ENCODE data around the gene FAM20B. TPM values are rescaled to one million over a fixed set of nuclear protein-coding genes. Genes with fewer than 3 reads are reported as not detected.

FAM20B gene
- total RNA-seq, 2 donors from 2014 or later: 47.7 to 52.4 TPM

GRCh38 chr1:179105393-179105792 is 79.7 kb downstream of the FAM20B start:
- no peaks in the 10 kb centered on the region for H3K9me3 Mint-ChIP-seq
- no peak overlapping the region for H3K9ac ChIP-seq (ENCODE audit: extremely low read depth, low read length, poor library complexity, severe bottlenecking)
- peaks cover 31% of the 10 kb centered on the region for H3K36me3 Mint-ChIP-seq (ENCODE audit: low read depth)
- no peaks in the 10 kb centered on the region for H3K27me3 Mint-ChIP-seq (ENCODE audit: insufficient read depth)
- H3K27ac Mint-ChIP-seq: no peak overlapping the region
- H3K4me3 ChIP-seq (ENCODE audit: low read length): no peak overlapping the region
- H3K27me3 ChIP-seq (ENCODE audit: control insufficient read depth, insufficient read depth, low read length, poor library complexity, severe bottlenecking): no peaks in the 10 kb centered on the region
- peaks cover 47% of the 10 kb centered on the region for H3K36me3 ChIP-seq (ENCODE audit: control insufficient read depth, insufficient read depth, low read length)
- TF ChIP-seq, protein P1, sequence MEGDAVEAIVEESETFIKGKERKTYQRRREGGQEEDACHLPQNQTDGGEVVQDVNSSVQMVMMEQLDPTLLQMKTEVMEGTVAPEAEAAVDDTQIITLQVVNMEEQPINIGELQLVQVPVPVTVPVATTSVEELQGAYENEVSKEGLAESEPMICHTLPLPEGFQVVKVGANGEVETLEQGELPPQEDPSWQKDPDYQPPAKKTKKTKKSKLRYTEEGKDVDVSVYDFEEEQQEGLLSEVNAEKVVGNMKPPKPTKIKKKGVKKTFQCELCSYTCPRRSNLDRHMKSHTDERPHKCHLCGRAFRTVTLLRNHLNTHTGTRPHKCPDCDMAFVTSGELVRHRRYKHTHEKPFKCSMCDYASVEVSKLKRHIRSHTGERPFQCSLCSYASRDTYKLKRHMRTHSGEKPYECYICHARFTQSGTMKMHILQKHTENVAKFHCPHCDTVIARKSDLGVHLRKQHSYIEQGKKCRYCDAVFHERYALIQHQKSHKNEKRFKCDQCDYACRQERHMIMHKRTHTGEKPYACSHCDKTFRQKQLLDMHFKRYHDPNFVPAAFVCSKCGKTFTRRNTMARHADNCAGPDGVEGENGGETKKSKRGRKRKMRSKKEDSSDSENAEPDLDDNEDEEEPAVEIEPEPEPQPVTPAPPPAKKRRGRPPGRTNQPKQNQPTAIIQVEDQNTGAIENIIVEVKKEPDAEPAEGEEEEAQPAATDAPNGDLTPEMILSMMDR (conservative IDR thresholded peaks at IDR 0.05): peak; percentile 88
- no peak overlapping the region for H3K4me3 Mint-ChIP-seq
- H3K27ac ChIP-seq (ENCODE audit: low read depth, low read length): no peak overlapping the region
- H3K4me1 ChIP-seq (ENCODE audit: control insufficient read depth, insufficient read depth, low read length): no peaks in the 10 kb centered on the region
- H3K9me3 ChIP-seq (ENCODE audit: control insufficient read depth, low read length): no peaks in the 10 kb centered on the region
- WGBS, 2 experiments (ENCODE audit: insufficient coverage in 1 of 2, insufficient read length in 1 of 2): 41 to 58% methylated on average over 4 to 7 of the region's 7 CpGs
- DNase-seq: peak; percentile 89
- peaks cover 9% of the 10 kb centered on the region for H3K4me1 Mint-ChIP-seq

GRCh38 chr1:179107706-179108629 is 82.3 kb downstream of the FAM20B start:
- peaks cover 9% of the 10 kb centered on the region for H3K4me1 Mint-ChIP-seq
- no peak overlapping the region for H3K27ac ChIP-seq (ENCODE audit: low read depth, low read length)
- TF ChIP-seq, protein P1 (conservative IDR thresholded peaks at IDR 0.05): no peak
- no peak overlapping the region for H3K4me3 Mint-ChIP-seq
- no peaks in the 10 kb centered on the region for H3K27me3 Mint-ChIP-seq (ENCODE audit: insufficient read depth)
- H3K27ac Mint-ChIP-seq: no peak overlapping the region
- no peaks in the 10 kb centered on the region for H3K27me3 ChIP-seq (ENCODE audit: control insufficient read depth, insufficient read depth, low read length, poor library complexity, severe bottlenecking)
- DNase-seq: no peak
- peaks cover 55% of the 10 kb centered on the region for H3K36me3 ChIP-seq (ENCODE audit: control insufficient read depth, insufficient read depth, low read length)
- no peaks in the 10 kb centered on the region for H3K9me3 ChIP-seq (ENCODE audit: control insufficient read depth, low read length)
- H3K9me3 Mint-ChIP-seq: no peaks in the 10 kb centered on the region
- H3K4me1 ChIP-seq (ENCODE audit: control insufficient read depth, insufficient read depth, low read length): no peaks in the 10 kb centered on the region
- peaks cover 30% of the 10 kb centered on the region for H3K36me3 Mint-ChIP-seq (ENCODE audit: low read depth)
- H3K9ac ChIP-seq (ENCODE audit: extremely low read depth, low read length, poor library complexity, severe bottlenecking): no peak overlapping the region
- no peak overlapping the region for H3K4me3 ChIP-seq (ENCODE audit: low read length)
- WGBS, 2 experiments (ENCODE audit: insufficient coverage in 1 of 2, insufficient read length in 1 of 2): 93 to 95% methylated on average over 6 to 15 of the region's 15 CpGs

- peaks cover 28% of the 10 kb centered on the region for H3K36me3 Mint-ChIP-seq (ENCODE audit: low read depth)
- H3K36me3 ChIP-seq (ENCODE audit: control insufficient read depth, insufficient read depth, low read length): peaks cover 51% of the 10 kb centered on the region
- no peak overlapping the region for H3K27ac Mint-ChIP-seq
- no peak overlapping the region for H3K27ac ChIP-seq (ENCODE audit: low read depth, low read length)
- H3K9ac ChIP-seq (ENCODE audit: extremely low read depth, low read length, poor library complexity, severe bottlenecking): no peak overlapping the region
- no peaks in the 10 kb centered on the region for H3K4me1 ChIP-seq (ENCODE audit: control insufficient read depth, insufficient read depth, low read length)
- no peak overlapping the region for H3K4me3 ChIP-seq (ENCODE audit: low read length)
- H3K27me3 Mint-ChIP-seq (ENCODE audit: insufficient read depth): no peaks in the 10 kb centered on the region
- H3K27me3 ChIP-seq (ENCODE audit: control insufficient read depth, insufficient read depth, low read length, poor library complexity, severe bottlenecking): no peaks in the 10 kb centered on the region
- TF ChIP-seq, protein P1 (conservative IDR thresholded peaks at IDR 0.05): no peak
- peaks cover 8% of the 10 kb centered on the region for H3K4me1 Mint-ChIP-seq
- no peak for DNase-seq
- no peaks in the 10 kb centered on the region for H3K9me3 Mint-ChIP-seq
- H3K9me3 ChIP-seq (ENCODE audit: control insufficient read depth, low read length): no peaks in the 10 kb centered on the region
- 94% methylated on average over 2 of the region's 2 CpGs; no CpG with 5 or more reads in 1 of the 2 experiments for WGBS, 2 experiments (ENCODE audit: insufficient coverage in 1 of 2, insufficient read length in 1 of 2)
- H3K4me3 Mint-ChIP-seq: no peak overlapping the region
These were observed 83.0 kb downstream of the FAM20B start for GRCh38 chr1:179108644-179109043.
